Measurements from ENCODE around the gene CHIC2.
"Not testable (repeated sequence)": the region's sequence is repeated elsewhere in the genome, so short reads cannot be mapped to it uniquely, and the experiment has no call there.

The CHIC2 gene

DNA sequence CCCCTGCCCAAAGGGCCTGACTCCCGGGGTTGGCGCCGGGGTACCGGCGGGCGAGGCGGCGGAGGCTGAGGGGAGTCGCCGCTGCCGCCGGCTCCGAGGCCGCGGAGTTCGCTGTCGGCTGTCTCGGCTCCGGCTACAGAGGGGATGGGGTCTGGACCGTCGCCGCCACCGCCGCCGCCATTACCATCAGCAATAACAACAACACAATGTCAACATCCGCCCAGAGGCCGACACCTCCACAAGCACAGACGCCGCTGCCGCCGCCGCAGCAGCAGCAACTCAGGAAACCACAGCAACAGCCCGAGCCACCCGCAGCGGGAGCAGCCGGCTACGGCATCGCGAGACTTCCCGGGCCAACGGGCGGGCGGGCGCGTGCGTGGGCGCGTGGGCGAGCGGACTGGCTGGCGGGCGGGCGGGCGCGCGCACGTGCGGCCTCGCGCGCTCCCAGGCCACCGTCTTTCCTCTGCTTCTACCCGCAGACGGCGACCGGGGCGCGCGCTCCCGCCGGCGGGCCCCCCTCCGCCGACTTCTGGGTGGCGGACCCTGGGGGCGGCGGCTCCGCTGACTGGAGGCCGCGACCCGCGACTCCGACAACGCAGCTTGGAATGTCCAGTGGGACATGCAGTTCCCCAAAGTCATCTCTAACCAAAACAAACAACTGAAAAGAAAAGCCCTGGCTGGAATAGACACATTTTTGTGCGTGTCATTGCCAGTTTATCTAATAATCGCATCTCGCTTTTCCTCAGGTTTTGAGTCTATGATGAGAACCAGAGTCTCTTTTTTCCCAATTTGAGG lies at the start of gene CHIC2:
TSS of gene CHIC2 (minus strand) at position 289 of the 795 bp plus-strand sequence. CDS start 305 bp downstream, outside the sequence.
- peak; percentile 92 to 93 for DNase-seq (ENCODE audit: low read depth in 1 of 2, low spot score in 1 of 2)

DNA sequence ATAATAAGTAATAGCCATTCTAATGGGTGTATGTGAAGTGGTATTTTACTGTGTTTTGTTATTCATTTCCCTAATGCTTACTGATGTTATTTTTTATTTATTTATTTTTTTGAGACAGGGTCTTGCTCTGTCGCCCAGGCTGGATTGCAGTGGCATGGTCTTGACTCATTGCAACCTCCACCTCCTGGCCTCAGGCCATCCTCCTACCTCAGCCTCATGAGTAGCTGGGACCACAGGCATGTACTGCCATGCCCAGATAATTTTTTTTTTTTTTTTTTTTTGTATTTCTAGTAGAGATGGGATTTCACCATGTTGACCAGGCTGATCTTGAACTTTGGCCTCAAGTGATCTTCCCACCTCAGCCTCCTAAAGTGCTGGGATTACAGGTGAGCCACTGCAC lies 48.8 kb upstream of the CHIC2 start:
- DNase-seq (ENCODE audit: low read depth in 1 of 2, low spot score in 1 of 2), result not testable (repeated sequence)

DNA sequence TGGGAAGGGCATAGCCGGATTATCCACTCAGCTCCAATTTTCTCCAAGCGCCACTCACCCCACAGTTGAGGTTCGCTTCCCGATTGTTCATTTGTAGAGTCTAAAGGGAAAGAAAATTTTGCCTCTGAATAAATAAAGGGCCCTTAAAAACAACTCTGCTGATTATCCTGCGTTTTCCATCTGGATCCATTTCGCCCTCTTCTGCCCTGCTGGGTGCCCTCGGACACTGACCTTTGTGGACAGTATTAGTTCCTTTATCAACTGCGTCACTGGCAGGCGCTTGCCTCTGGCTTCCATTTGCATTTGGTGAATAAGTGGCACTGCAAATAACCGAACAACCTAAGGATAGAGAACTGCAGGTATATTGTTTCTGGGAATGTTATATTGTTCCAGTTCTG lies 45.6 kb upstream of the CHIC2 start:
- DNase-seq (ENCODE audit: low read depth in 1 of 2, low spot score in 1 of 2), result no peak

DNA sequence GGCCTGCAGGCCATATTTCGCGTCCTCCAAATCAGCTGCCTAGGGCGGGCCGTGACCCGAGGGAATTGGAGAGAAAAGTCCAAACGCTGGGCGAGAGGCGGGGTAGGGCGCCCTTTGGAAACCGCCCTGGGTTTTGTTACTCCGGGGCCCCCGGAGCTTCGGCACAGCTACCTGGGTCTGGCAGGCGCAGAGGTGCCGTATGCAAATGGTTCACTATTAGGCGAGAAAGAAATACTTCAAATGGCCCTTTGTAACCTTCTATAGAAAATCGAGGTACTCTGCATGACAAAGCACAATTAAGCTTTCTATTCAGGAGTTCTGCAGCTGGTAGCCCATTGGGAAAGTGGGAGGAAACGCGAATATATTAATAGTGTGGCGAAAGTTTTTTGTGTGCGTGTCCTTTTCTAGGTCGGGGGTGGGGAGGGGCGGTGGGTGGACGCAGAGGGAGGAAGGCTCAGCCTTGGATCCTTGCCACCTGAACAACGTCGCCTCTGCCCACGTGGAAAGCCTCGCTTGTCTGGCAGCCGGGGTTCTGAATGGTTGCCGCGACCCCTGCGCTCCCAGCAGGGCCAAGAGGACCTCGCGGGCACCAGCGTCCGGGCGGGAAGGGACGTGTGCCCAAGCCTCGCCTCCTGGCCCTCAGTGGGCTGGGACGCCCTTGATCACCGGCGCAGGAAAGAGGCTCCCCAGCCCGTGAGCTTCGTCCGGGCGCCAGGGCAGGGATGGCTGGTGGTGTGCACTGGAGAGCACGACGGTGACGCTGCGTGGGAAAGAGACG lies 45.0 kb upstream of the CHIC2 start:
- no peak for DNase-seq (ENCODE audit: low read depth in 1 of 2, low spot score in 1 of 2)

DNA sequence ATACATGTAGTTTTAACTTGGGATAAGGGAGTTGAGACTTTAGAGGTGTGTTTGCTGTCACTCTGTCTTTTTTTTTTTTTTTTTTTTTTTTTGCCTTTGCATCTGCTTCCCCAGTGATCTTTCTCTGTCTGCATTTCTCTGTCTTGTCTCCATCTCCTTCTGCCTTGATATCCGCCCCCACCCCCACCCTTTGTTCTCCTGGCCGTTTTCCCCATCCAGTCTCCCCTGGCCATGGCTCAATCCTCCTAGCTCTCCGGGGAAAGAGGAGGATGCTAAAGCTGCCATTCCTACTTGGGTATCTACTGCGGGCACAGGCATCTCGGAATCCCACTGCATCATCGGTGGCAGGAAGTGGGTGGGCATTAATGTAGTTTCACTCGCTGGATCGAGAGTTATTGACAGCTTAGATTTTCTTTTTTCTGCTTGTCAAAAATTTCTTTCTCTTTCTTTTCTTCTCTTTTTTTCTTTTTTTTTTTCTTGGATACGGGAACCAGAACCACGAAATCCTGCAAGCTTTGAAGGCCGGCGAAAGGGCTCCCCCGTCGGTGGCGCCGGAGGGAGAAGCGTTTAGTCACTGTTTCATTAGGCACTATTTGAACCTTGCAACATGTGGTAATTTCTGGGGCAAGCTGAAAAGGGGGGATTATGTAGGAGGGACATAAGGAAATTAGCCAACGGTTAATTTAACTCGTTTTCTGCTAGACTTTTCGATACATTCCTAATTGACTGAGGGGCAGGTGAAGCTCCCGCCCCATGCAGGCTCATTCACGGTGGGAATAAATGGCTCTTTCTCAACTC lies 43.7 kb upstream of the CHIC2 start:
- DNase-seq (ENCODE audit: low read depth in 1 of 2, low spot score in 1 of 2), result no peak

DNA sequence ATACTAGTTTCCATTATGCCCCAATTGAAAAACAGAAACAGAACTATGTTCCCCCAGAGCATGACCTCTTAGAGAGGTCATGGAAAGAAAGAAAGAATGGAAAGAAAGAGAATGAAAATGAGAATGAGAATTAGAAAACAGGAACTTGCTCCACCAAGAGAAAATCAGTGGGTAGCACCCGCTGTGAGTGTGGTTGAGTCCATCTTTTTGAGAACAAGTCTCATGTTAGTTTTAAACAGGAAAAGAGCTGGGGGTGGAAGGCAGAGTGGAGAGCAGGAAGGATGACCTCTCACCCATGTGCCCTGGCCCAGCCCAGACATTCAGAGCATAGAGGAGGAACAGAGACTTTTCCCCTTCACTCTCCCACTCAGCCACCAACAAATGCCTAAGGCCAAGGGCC lies 40.5 kb upstream of the CHIC2 start:
- DNase-seq (ENCODE audit: low read depth in 1 of 2, low spot score in 1 of 2), result no peak

DNA sequence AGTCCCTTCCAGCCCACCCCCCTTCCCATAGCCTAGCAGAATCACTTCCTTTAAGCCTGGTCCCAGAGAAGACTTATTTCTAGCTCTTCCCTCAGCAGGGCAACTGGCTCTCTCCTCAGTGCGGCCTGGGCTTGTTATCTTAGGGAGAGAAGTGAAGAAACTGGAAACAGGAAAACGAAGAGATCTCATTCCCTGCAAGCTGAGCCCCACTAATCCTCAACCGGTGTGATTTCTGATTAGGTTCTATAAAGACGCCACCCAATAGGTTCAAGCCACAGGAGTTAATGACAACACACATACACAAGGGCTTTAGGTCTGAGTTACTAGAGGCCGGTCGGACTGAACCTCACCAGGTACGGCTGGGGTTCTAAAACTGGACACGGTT lies 38.8 kb upstream of the CHIC2 start:
- no peak for DNase-seq (ENCODE audit: low read depth in 1 of 2, low spot score in 1 of 2)

DNA sequence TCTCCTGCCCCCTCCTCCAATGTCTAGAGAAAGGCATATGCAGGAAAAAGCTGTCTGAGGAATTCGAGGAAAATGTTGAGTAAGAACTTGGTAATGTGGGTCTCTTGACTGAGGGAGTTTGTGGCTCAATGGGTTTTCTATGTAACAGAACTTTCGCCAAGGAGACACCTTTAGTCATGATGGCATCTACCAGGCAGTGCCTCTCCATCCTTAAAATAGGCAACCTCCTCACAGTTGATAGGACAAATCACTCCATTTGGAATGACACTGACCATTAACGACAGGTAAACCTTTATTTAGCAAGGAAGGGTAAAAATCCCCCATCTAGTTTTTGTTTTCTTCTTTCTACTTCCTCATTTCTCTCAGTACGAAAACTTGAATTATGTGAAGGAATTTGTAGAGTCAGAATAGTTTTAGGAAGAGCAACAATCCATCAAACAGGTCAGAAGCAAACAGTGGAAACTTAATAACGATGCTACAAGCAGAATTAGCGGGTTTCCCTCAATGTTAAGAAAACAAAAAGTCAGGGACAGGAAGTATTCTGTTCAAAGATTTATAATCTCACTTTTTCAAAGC lies 38.2 kb upstream of the CHIC2 start:
- no peak for DNase-seq (ENCODE audit: low read depth in 1 of 2, low spot score in 1 of 2)

DNA sequence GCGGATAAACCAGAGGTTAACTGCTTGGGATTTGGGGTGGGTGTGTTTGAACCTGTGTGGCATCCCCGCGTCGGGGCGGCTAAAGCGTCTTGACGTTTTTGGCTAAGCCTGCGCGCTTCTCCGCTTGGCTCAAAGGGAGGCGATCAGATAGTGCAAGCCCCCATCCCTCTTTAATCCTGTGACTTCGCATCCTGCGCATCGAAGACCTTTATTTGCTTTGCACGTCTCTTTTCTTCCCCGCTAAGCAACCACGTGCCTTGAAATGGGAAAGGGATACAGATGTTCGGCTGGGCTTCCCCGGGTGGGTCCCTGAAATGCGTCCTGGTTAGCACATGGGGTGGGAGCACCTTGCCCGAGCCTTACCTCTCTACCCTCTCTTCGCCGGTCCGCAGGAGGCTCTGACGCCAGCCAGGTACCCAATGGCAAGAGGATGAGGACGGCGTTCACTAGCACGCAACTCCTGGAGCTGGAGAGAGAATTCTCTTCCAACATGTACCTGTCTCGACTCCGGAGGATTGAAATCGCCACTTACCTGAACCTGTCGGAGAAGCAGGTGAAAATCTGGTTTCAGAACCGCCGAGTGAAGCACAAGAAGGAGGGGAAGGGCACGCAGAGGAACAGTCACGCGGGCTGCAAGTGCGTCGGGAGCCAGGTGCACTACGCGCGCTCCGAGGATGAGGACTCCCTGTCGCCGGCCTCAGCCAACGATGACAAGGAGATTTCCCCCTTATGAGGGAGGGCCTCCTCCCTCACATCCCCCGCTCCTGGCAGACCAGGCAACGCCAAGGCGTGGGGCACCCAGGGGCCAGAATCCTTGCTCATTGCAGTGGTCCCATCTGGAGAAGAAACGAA lies 37.0 kb upstream of the CHIC2 start:
- no peak for DNase-seq (ENCODE audit: low read depth in 1 of 2, low spot score in 1 of 2)

DNA sequence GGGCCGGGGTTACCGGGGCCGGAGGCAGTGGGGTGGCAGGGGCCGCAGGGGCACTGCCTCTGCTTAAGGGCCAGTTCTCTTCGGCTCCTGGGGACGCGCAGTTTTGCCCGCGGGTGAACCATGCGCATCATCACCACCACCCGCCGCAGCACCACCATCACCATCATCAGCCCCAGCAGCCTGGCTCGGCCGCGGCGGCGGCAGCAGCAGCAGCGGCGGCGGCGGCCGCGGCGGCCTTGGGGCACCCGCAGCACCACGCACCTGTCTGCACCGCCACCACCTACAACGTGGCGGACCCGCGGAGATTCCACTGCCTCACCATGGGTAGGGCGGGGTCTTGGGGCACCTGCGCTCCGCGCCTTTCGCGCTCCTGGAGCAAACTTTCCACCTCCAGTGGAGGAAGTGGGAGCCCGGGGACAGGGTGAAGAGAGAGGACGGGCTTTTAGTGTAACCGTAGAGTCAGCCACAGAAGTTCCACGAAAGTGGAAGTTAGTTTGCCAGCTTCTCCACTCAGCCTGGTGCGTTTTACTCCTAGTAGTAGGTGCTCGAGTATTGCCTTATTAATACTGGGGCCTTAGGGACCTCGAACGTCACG lies 36.3 kb upstream of the CHIC2 start:
- no peak for DNase-seq (ENCODE audit: low read depth in 1 of 2, low spot score in 1 of 2)

DNA sequence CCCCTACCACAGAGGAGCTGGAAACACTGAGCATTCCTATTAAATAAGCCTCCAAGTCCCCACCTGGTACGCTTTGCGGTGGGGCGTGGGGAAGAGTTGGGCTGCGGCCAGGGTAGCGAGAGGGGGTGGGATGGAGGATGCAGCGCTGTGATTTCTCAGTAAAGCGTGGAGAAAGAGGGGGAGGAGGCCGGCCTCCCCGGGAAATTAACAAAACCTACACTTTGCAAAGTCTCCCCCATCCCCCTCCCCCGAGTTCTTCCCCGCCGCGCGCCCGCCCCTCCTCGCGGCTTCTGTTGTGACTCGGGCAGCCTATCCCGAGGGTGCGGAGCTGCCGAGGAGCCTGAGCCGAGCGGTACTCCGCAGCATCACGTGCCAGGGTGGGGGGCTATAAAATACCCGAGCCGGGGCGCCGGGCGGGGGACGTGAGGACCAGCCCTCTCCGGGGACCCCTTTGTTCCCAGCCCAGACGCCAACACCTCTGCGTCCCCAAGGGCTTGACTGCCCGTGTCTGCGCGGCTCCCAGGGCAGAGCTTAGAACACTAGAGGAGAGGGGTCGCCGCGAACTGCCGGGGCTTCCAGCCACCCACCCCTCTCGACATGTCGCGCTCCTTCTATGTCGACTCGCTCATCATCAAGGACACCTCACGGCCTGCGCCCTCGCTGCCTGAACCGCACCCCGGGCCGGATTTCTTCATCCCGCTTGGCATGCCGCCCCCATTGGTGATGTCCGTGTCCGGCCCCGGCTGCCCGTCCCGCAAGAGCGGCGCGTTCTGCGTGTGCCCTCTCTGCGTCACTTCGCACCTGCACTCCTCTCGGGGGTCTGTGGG lies 35.6 kb upstream of the CHIC2 start, which contains the start of gene GSX2:
TSS of gene GSX2 (plus strand) at position 416 of the 827 bp plus-strand sequence. CDS start at position 598, 182 bp downstream.
- no peak for DNase-seq (ENCODE audit: low read depth in 1 of 2, low spot score in 1 of 2)

DNA sequence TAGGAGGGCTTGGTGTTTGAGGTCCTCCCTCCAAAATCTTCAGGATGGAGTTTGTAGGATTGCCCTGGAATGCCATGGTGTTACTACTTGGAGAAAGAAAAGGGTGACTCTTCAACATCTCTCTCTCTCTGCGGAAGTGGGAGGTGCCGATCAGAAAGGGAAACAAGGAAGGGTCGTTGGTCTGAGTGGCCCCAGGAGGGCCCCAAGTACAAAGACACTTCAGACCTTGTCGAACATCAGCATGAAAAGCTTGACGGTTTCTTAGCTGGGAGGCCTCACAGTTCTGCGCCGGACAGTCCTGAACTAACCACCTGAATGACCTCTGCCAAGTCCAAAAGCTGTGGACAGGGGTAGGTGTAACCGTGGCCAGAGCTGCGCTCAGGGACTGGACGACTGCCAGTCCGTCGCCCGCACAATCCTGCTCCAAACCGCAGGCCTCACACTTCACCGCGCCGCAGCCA lies 34.9 kb upstream of the CHIC2 start:
- no peak for DNase-seq (ENCODE audit: low read depth in 1 of 2, low spot score in 1 of 2)

DNA sequence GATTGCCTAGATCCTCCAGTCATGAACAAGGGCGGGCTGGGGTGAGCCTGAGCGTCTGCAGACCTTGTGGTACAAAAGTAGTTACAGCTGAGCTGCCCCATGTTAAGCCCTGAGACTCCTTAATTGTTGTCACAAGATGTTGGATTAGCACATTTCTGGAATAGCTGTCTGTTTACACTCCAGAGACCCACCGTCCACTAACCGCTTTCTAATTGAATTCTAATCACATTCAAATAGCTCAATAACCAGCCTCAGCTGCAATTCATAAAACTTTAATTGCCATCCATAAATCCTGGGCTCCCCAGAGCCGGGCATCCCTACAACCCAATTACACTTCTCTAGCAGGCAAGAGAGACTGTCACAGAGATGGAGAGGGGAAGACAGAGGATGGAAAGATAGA lies 34.0 kb upstream of the CHIC2 start:
- no peak for DNase-seq (ENCODE audit: low read depth in 1 of 2, low spot score in 1 of 2)

DNA sequence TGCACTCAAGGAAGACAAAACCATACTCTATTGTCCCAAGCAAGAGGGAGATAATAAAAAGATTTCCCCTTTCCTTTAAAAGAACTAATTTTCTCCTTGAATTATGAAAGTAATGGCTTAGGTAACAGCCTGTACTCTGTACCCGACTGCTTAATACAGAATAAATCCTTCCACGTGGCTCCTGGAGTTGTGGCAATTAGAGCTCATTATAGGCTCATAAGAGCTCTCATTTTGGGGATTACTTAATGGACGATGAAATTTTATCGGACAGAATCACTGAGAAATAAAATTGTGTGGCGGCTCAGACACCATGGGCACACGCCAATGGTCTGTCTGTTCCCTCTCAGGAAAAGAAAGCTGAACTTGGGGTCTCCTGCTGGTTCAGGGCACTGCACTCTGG lies 32.7 kb upstream of the CHIC2 start:
- no peak for DNase-seq (ENCODE audit: low read depth in 1 of 2, low spot score in 1 of 2)

DNA sequence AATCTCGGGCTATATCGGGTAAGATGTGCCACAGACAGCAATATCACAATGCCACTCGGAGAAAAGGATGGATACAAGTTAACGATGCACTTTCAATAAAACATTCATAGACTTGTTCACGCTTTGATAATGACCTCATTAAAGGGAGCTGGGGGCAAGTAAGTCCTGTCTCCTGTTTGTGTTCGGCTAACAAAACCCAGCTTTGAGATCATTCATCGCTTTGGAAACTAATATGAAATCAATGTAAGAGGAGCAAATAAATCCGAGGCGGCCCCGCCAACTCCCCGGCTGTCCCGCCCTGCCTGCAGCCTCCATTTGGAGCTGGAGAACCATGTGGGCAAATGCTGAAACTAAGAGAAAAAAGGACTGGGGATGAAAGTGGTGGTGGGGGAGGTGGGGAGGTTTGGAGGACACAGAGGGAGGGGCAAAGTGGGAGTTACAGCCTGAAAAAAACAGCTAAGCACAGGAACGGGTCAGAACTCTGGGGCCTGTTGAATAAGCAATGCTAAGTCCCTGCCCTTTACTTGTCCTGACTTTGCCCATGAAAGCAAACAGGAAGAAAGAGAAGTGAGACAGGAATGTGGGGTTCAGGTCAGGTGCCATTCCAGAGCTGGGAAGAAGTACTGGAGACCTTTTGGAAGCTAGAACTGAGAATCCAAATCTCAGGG lies 32.0 kb upstream of the CHIC2 start:
- DNase-seq (ENCODE audit: low read depth in 1 of 2, low spot score in 1 of 2), result no peak

DNA sequence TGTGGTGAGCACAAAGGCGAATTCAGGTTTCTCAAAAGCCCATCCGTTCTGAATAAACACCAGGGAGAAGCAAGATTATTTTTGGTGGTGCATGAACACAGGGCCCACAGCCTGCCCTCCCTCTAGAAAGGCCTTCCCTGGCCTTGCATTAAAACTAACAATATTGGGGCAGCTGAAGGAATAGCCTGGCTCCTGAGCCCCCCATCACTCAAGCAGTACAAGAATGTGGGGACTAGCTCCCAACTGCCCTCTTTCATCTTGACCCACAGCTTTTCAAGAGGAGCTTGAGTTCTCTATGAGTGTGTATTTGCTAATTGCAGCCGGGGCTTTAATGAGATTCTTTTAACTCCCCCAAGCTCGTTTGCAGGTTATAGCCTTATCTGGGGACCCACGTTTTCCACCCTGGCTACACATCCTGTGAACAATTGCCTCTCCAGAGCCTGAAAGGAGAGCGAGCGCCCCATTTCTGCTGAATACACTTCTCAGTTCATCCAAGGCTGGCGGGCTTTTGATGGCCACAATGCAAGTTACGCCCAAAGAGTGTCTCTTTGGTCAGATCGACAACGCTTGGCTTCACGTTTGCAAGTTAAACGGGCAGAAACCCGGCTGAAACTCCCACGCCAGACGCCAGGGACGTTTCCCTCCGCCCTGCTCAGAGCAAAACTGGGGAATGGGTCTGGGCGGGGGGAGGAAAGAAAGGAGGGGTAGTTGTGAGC lies 30.9 kb upstream of the CHIC2 start:
- DNase-seq (ENCODE audit: low read depth in 1 of 2, low spot score in 1 of 2), result no peak

DNA sequence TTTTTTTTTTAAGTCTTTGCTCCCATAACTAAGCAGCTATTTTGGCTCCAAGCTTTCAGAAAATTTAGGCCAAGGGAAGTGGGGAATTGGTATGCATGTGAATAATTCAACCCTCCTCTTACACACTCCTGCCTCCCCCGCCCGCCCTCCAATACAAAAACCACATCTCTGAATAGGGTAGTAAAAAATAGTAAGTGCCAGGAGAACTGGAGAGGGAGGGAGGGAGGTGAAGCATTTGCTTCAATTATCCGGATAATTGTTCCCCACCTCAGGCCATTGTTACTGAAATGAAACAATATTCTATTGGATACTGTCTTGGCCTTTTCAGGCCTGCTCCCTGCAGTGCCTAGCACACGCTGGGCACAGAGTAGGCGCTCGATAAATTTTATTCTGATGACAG lies 30.0 kb upstream of the CHIC2 start:
- DNase-seq (ENCODE audit: low read depth in 1 of 2, low spot score in 1 of 2), result no peak

Data from stimulated activated CD4-positive, alpha-beta T cell treated with anti-CD3 and anti-CD28 coated beads, Interleukin-15, amount 100 ng/mL, for 1 hour (primary cell).